Measurements from ENCODE around the gene AUTS2. TPM values are rescaled to one million over a fixed set of nuclear protein-coding genes. Genes with fewer than 3 reads are reported as not detected.

AUTS2 gene
- total and polyA plus RNA-seq, 4 donors: 4.9 to 24.4 (median 7.0) TPM

- Histone ChIP-seq H3K27me3 (ENCODE audit: control insufficient read depth in 4 of 4, insufficient read depth in 4 of 4, low read length in 3 of 4) (no peaks in the 10 kb centered on the region), H3K4me3 (ENCODE audit: low read depth in 1 of 3, low read length in 3 of 3) (no peak overlapping the region), H3K36me3 (ENCODE audit: control insufficient read depth in 4 of 4, insufficient read depth in 3 of 4, low read depth in 1 of 4, low read length in 3 of 4) (no peaks in the 10 kb centered on the region), H3K9me3 (ENCODE audit: control insufficient read depth in 4 of 4, low read length in 3 of 4) (no peaks in the 10 kb centered on the region), H3K27ac (ENCODE audit: low read depth in 1 of 2, low read length in 2 of 2) (no peak overlapping the region), H3K9ac (ENCODE audit: low read depth in 1 of 2, low read length in 2 of 2) (no peak overlapping the region), H3K4me1 (ENCODE audit: control insufficient read depth in 4 of 4, insufficient read depth in 4 of 4, low read length in 3 of 4) (no peaks in the 10 kb centered on the region)
- DNase-seq (ENCODE audit: low spot score): no peak
- TF ChIP-seq FOXA2 (IDR thresholded peaks at IDR 0.05): no peak
- no peak for TF ChIP-seq GABPA (IDR thresholded peaks at IDR 0.05 in 1 of 2, conservative IDR thresholded peaks at IDR 0.05 in 1 of 2)
- no peak for TF ChIP-seq RAD21 (IDR thresholded peaks at IDR 0.05)
- no peak for TF ChIP-seq RXRA (IDR thresholded peaks at IDR 0.05)
- no peak for TF ChIP-seq NR2F2 (IDR thresholded peaks at IDR 0.05)
- TF ChIP-seq REST (IDR thresholded peaks at IDR 0.05): no peak
- TF ChIP-seq EGR1 (IDR thresholded peaks at IDR 0.05; ENCODE audit: low read depth in 2 of 2): no peak
- no peak for TF ChIP-seq TAF1 (conservative IDR thresholded peaks at IDR 0.05)
- no peak for TF ChIP-seq CTCF (IDR thresholded peaks at IDR 0.05; ENCODE audit: low read depth, low read length, missing input control)
- TF ChIP-seq JUND (IDR thresholded peaks at IDR 0.05): no peak
- no peak for TF ChIP-seq SP1 (IDR thresholded peaks at IDR 0.05)
- no peak for TF ChIP-seq HNF4A (conservative IDR thresholded peaks at IDR 0.05)
- TF ChIP-seq ZBTB33 (IDR thresholded peaks at IDR 0.05): no peak
- no peak for TF ChIP-seq HNF4G (IDR thresholded peaks at IDR 0.05)
- no peak for TF ChIP-seq MAX (IDR thresholded peaks at IDR 0.05)
- TF ChIP-seq YY1 (IDR thresholded peaks at IDR 0.05): no peak
- TF ChIP-seq FOXA1 (IDR thresholded peaks at IDR 0.05): no peak
- TF ChIP-seq ATF3 (IDR thresholded peaks at IDR 0.05): no peak
These were observed 78.0 kb downstream of the AUTS2 start for GRCh38 chr7:69676247-69676646.
